Nephron (organoid): ENCODE data around the gene PCDHA4.
"Not testable (repeated sequence)": the region's sequence is repeated elsewhere in the genome, so short reads cannot be mapped to it uniquely, and the experiment has no call there.

Experiments used
- H3K27ac Mint-ChIP-seq, 3 experiments: 2 replicates each; pipeline ENCODE4 v1.8.0; 2020; ENCODE audit warnings: mixed read lengths in 3 of 3, mild to moderate bottlenecking in 2 of 3, moderate library complexity in 1 of 3
- H3K27me3 Mint-ChIP-seq: 2 replicates; pipeline ENCODE4 v1.8.0; 2021; ENCODE audit warnings: low read depth, mild to moderate bottlenecking, moderate library complexity, mixed read lengths
- H3K36me3 Mint-ChIP-seq: 2 replicates; pipeline ENCODE4 v1.8.0; 2020; ENCODE audit warnings: low read depth, mixed read lengths
- H3K4me1 Mint-ChIP-seq: 2 replicates; pipeline ENCODE4 v1.8.0; 2020; ENCODE audit warnings: mixed read lengths
- H3K4me3 Mint-ChIP-seq, 3 experiments: 2 replicates each; pipeline ENCODE4 v1.8.0; 2020; ENCODE audit warnings: mild to moderate bottlenecking in 3 of 3, mixed read lengths in 3 of 3, moderate library complexity in 2 of 3
- H3K9me3 Mint-ChIP-seq: 2 replicates; pipeline ENCODE4 v1.8.0; 2020; ENCODE audit warnings: mixed read lengths
- CTCF ChIP-seq, 3 experiments: fragments of 200-600 bp; sonication (generic); IDR thresholded peaks; one replicate each; pipeline ENCODE4 v1.5.0; 2021; ENCODE audit warnings: antibody characterized with exemption in 3 of 3; ENCODE audit not compliant: unreplicated experiment in 3 of 3

Gene PCDHA4

GRCh38 chr5:140806834-140807775 is at the start of gene PCDHA4:
TSS of gene PCDHA4 (plus strand) at chr5:140807068.
- Mint-ChIP-seq H3K27me3 (no peaks in the 10 kb centered on the region), H3K27ac (peak within 1 kb of the TSS; percentile 87 to 96 (median 90)), H3K4me3 (peak within 1 kb of the TSS; percentile 91 to 95 (median 95)), H3K9me3 (peaks cover 53% of the 10 kb centered on the region), H3K36me3 (peaks cover 78% of the 10 kb centered on the region), H3K4me1 (peaks cover 11% of the 10 kb centered on the region)
- TF ChIP-seq CTCF (IDR thresholded peaks at IDR 0.05; ENCODE audit: unreplicated experiment in 3 of 3) = peak; percentile 45 to 53 (median 52)

- peaks cover 4% of the 10 kb centered on the region for H3K36me3 Mint-ChIP-seq
- H3K27me3 Mint-ChIP-seq = no peaks in the 10 kb centered on the region
- TF ChIP-seq CTCF (IDR thresholded peaks at IDR 0.05; ENCODE audit: unreplicated experiment in 3 of 3) = no peak
- H3K9me3 Mint-ChIP-seq = peaks cover 67% of the 10 kb centered on the region
- H3K4me3 Mint-ChIP-seq = no peak overlapping the region
- H3K4me1 Mint-ChIP-seq = no peaks in the 10 kb centered on the region
- H3K27ac Mint-ChIP-seq = no peak overlapping the region
These were observed 42.5 kb upstream of the PCDHA4 start for GRCh38 chr5:140764177-140764973.

- Mint-ChIP-seq H3K27ac (no peak overlapping the region), H3K27me3 (no peaks in the 10 kb centered on the region), H3K9me3 (peaks cover 67% of the 10 kb centered on the region), H3K4me1 (no peaks in the 10 kb centered on the region), H3K4me3 (no peak overlapping the region), H3K36me3 (peaks cover 4% of the 10 kb centered on the region)
- TF ChIP-seq CTCF (IDR thresholded peaks at IDR 0.05; ENCODE audit: unreplicated experiment in 3 of 3) = no peak
These were observed 39.4 kb upstream of the PCDHA4 start for GRCh38 chr5:140767444-140767843.

GRCh38 chr5:140780512-140780911 is 26.4 kb upstream of the PCDHA4 start:
- H3K4me1 Mint-ChIP-seq = no peaks in the 10 kb centered on the region
- peaks cover 9% of the 10 kb centered on the region for H3K36me3 Mint-ChIP-seq
- peaks cover 74% of the 10 kb centered on the region for H3K9me3 Mint-ChIP-seq
- TF ChIP-seq CTCF (IDR thresholded peaks at IDR 0.05; ENCODE audit: unreplicated experiment in 3 of 3) = no peak
- H3K4me3 Mint-ChIP-seq = no peak overlapping the region
- H3K27ac Mint-ChIP-seq = no peak overlapping the region
- H3K27me3 Mint-ChIP-seq = no peaks in the 10 kb centered on the region

DNA sequence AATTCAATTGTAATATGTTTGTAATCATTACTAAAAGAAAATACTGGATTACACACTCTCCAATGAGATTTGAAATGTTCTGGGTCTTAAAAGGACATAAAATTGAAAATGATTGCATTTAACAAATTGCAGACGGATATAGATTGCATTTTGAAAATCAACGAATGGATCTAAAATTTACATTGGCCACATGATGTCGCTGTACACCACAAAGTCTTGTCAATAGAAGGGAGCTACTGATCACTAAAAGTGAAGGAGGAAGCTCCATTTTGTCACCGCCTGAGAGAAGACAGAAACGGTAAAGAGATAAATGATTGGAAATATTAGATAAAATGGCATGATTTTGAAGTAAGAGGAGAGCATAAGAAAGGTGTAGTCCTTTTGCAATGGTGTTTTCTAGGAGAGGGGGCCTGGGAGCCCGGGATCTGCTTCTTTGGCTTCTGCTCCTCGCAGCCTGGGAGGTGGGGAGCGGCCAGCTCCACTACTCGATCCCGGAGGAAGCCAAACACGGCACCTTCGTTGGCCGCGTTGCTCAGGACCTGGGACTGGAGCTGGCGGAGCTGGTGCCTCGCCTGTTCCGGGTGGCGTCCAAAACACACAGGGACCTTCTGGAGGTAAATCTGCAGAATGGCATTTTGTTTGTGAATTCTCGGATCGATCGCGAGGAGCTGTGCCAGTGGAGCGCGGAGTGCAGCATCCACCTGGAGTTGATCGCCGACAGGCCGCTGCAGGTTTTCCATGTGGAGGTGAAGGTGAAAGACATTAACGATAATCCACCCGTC is 20.8 kb upstream of the PCDHA4 start, which contains the start of gene PCDHA1:
Gene PCDHA1 (plus strand): TSS at position 236 of the 782 bp plus-strand sequence.
- Mint-ChIP-seq H3K27me3 (no peaks in the 10 kb centered on the region), H3K9me3 (peaks cover 52% of the 10 kb centered on the region), H3K27ac (no peak within 1 kb of the TSS), H3K36me3 (peaks cover 15% of the 10 kb centered on the region), H3K4me1 (no peaks in the 10 kb centered on the region), H3K4me3 (no peak within 1 kb of the TSS)
- TF ChIP-seq CTCF (IDR thresholded peaks at IDR 0.05; ENCODE audit: unreplicated experiment in 3 of 3) = no peak

DNA sequence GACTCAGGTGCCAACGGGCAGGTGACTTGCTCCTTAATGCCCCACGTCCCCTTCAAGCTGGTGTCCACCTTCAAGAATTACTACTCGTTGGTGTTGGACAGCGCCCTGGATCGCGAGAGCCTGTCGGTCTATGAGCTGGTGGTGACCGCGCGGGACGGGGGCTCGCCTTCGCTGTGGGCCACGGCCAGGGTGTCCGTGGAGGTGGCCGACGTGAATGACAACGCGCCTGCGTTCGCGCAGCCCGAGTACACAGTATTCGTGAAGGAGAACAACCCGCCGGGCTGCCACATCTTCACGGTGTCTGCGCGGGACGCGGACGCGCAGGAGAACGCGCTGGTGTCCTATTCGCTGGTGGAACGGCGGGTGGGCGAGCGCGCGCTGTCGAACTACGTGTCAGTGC is 19.4 kb upstream of the PCDHA4 start:
- Mint-ChIP-seq H3K9me3 (peaks cover 54% of the 10 kb centered on the region), H3K36me3 (peaks cover 15% of the 10 kb centered on the region)
- not testable (repeated sequence) for H3K27me3 Mint-ChIP-seq, H3K4me1 Mint-ChIP-seq, H3K4me3 Mint-ChIP-seq, H3K27ac Mint-ChIP-seq

- Mint-ChIP-seq H3K9me3 (peaks cover 54% of the 10 kb centered on the region), H3K36me3 (peaks cover 16% of the 10 kb centered on the region)
- H3K27ac Mint-ChIP-seq, H3K4me1 Mint-ChIP-seq, H3K27me3 Mint-ChIP-seq, H3K4me3 Mint-ChIP-seq: not testable (repeated sequence)
These were observed 18.9 kb upstream of the PCDHA4 start for GRCh38 chr5:140787849-140788504.
